Ishikawa (cell line): ENCODE results near the gene NEURL1.

Experiments
- CEBPB ChIP-seq: IDR thresholded peaks from 2 replicates; pipeline ENCODE4 v1.6.1; 2012
- CREB1 ChIP-seq: IDR thresholded peaks from 2 replicates; pipeline ENCODE4 v1.6.1; 2012; ENCODE audit warnings: low read depth
- EGR1 ChIP-seq: IDR thresholded peaks from 2 replicates; pipeline ENCODE4 v1.6.1; 2012
- EP300 ChIP-seq: IDR thresholded peaks from 2 replicates; pipeline ENCODE4 v1.6.1; 2012; ENCODE audit warnings: borderline replicate concordance
- FOXM1 ChIP-seq: IDR thresholded peaks from 2 replicates; pipeline ENCODE4 v1.6.1; 2012; ENCODE audit warnings: low read depth, borderline replicate concordance
- NFIC ChIP-seq: IDR thresholded peaks from 2 replicates; pipeline ENCODE4 v1.6.1; 2012
- RAD21 ChIP-seq: IDR thresholded peaks from 2 replicates; pipeline ENCODE4 v1.6.1; 2012; ENCODE audit warnings: low read depth
- TAF1 ChIP-seq: IDR thresholded peaks from 2 replicates; pipeline ENCODE4 v1.6.1; 2012; ENCODE audit warnings: low read depth, mild to moderate bottlenecking
- TCF12 ChIP-seq: IDR thresholded peaks from 2 replicates; pipeline ENCODE4 v1.6.1; 2012; ENCODE audit warnings: low read depth
- TEAD4 ChIP-seq: IDR thresholded peaks from 2 replicates; pipeline ENCODE4 v1.6.1; 2012
- YY1 ChIP-seq: IDR thresholded peaks from 2 replicates; pipeline ENCODE4 v1.6.1; 2012; ENCODE audit warnings: low read depth
- ZBTB7A ChIP-seq: IDR thresholded peaks from 2 replicates; pipeline ENCODE4 v1.6.1; 2012; ENCODE audit warnings: low read depth
- TF ChIP-seq, protein P1 (sequence below): IDR thresholded peaks from 2 replicates; pipeline ENCODE4 v1.6.1; 2012
- TF ChIP-seq, protein P2 (sequence below): IDR thresholded peaks from 2 replicates; pipeline ENCODE4 v1.6.1; 2012
- TF ChIP-seq, protein P3 (sequence below): IDR thresholded peaks from 2 replicates; pipeline ENCODE4 v1.6.1; 2012; ENCODE audit warnings: low read depth, mild to moderate bottlenecking

The NEURL1 gene

DNA sequence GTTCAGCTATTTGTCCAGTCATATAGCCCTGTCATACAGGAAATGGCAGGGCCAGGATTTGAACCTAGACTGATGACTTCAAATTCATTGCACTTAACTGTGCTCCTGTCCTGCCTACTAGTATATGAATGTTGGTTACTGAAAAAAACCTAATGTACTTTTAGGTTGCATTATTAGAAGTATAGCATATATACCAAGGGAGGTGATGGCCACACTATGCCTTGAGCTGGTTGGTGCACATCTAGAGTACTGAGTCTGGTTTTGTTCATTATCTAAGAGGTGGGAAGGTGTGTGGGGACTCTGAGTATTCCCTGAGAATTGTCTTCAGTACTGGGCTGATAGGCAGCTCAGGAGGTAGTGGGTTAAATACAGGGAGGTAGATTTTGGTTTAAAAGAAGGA, 88.0 kb downstream of the NEURL1 start:
- TF ChIP-seq YY1: no peak
- TF ChIP-seq, protein P1, sequence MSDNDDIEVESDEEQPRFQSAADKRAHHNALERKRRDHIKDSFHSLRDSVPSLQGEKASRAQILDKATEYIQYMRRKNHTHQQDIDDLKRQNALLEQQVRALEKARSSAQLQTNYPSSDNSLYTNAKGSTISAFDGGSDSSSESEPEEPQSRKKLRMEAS: no peak
- TF ChIP-seq CEBPB: no peak
- TF ChIP-seq, protein P2, sequence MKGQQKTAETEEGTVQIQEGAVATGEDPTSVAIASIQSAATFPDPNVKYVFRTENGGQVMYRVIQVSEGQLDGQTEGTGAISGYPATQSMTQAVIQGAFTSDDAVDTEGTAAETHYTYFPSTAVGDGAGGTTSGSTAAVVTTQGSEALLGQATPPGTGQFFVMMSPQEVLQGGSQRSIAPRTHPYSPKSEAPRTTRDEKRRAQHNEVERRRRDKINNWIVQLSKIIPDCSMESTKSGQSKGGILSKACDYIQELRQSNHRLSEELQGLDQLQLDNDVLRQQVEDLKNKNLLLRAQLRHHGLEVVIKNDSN: no peak
- TF ChIP-seq FOXM1: no peak
- TF ChIP-seq TAF1: no peak
- TF ChIP-seq ZBTB7A: no peak
- TF ChIP-seq TCF12: no peak
- TF ChIP-seq EP300: no peak
- TF ChIP-seq, protein P3, sequence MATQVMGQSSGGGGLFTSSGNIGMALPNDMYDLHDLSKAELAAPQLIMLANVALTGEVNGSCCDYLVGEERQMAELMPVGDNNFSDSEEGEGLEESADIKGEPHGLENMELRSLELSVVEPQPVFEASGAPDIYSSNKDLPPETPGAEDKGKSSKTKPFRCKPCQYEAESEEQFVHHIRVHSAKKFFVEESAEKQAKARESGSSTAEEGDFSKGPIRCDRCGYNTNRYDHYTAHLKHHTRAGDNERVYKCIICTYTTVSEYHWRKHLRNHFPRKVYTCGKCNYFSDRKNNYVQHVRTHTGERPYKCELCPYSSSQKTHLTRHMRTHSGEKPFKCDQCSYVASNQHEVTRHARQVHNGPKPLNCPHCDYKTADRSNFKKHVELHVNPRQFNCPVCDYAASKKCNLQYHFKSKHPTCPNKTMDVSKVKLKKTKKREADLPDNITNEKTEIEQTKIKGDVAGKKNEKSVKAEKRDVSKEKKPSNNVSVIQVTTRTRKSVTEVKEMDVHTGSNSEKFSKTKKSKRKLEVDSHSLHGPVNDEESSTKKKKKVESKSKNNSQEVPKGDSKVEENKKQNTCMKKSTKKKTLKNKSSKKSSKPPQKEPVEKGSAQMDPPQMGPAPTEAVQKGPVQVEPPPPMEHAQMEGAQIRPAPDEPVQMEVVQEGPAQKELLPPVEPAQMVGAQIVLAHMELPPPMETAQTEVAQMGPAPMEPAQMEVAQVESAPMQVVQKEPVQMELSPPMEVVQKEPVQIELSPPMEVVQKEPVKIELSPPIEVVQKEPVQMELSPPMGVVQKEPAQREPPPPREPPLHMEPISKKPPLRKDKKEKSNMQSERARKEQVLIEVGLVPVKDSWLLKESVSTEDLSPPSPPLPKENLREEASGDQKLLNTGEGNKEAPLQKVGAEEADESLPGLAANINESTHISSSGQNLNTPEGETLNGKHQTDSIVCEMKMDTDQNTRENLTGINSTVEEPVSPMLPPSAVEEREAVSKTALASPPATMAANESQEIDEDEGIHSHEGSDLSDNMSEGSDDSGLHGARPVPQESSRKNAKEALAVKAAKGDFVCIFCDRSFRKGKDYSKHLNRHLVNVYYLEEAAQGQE: no peak
- no peak for TF ChIP-seq CREB1
- TF ChIP-seq TEAD4: no peak
- no peak for TF ChIP-seq NFIC
- no peak for TF ChIP-seq EGR1
- no peak for TF ChIP-seq RAD21

DNA sequence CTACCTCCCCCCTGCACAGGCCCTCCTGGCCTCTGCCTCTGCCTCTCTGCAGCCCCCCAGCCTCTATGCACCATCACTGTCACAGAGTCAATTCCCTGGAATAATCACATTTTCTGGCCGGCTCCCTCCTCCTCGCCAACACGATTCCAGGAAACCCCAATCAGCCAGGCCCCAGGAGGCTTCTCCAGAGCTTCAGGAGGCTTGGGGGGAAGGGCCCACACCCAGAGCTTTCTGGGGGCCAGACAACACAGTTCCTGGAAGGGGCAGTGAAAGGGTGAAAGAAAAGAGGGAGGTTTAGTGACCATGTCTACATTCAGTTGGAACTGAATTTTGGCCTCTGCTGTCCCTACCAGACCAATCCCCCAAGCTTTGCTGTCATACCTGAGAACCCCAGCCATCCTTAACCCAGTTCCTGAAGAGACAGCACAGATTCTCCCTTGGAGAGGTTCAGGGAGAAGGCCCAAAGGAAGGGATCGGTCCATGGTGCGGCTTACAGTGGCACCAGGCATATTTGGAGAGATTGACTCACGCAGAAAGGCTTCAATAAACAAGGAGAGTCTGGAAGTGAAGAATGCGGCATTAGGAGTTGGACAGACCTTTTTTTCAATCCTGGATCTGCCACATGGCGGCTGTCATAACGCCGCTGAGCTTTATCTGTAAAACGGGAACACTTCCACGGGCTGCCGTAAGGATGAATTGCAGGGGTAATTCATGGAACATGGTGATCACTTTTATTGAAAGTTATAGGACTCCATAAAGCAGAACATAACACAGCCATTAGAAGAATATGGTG, 89.0 kb downstream of the NEURL1 start:
- TF ChIP-seq EGR1 (no peak), CREB1 (no peak), EP300 (no peak), FOXM1 (no peak), ZBTB7A (no peak), NFIC (no peak), TEAD4 (no peak), YY1 (no peak), TAF1 (no peak)
- TF ChIP-seq, protein P1: no peak
- TF ChIP-seq, protein P3: no peak
- TF ChIP-seq, protein P2: no peak

DNA sequence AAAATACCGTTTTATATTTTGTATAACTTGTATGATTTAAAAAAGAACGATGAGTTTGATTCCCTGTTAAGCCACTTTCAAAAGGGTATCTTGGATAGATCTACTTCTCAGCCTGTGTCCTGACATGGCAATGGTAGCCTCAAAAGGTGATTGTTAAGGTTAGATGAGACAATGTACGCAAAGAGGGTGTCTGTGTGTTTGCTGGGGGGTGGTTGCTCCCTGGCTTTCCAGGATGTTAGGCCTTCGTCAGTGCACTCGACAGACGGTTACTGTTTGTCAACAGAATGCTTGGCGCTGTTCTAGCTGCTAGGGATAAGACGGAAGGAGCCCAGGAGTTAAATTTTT, 90.3 kb downstream of the NEURL1 start:
- TF ChIP-seq EP300 (no peak), FOXM1 (no peak), TEAD4 (no peak), CEBPB (no peak), EGR1 (no peak), CREB1 (no peak), NFIC (no peak), TCF12 (no peak)
- TF ChIP-seq, protein P3: no peak
- TF ChIP-seq, protein P1: no peak
- TF ChIP-seq, protein P2: no peak
